Endometrial microvascular endothelial cells (primary cell): ENCODE results near the gene ALKBH2. TPM values are rescaled to one million over a fixed set of nuclear protein-coding genes. Genes with fewer than 3 reads are reported as not detected.
"Not testable (repeated sequence)": the region's sequence is repeated elsewhere in the genome, so short reads cannot be mapped to it uniquely, and the experiment has no call there.

Experiments used
- in situ Hi-C: cut with HindIII; loops from 2 replicates; pipeline ENCODE4 v1.10.0; 2017; ENCODE audit warnings: low sequenced_read_pairs, low pct_unique_long_range_greater_than_20kb; ENCODE audit errors: inconsistent ontology term
- total RNA-seq: library from RNA; depleted of rRNA; stranded (reverse); fragments of >200 nt; gene quantifications from one replicate; pipeline ENCODE4 v1.2.3, GENCODE V29; 2015; ENCODE audit errors: inconsistent ontology term

The ALKBH2 gene
- total RNA-seq, 1 donor from 2014 or later = 7.2 TPM

DNA sequence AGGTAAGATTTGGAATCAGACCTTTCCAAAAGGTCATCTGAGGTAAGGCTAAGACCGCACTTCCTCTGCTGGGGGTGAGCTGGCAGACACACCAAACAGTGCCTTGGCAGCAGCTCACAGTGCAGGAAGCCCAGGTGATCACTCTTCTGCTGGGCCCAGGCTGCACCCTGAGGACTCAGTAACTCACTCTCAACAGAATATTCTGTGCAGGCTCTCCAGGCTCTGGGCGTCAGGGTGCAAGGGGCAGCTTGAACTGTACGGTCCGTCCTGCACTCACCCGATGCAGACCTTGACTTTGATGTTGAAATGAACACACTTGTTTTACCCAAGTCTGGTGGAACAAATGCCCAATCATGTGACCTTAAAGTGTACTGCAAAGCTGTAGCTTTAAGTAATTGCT lies 6.0 kb downstream of the ALKBH2 start:
- in situ Hi-C loops = no loop called here

DNA sequence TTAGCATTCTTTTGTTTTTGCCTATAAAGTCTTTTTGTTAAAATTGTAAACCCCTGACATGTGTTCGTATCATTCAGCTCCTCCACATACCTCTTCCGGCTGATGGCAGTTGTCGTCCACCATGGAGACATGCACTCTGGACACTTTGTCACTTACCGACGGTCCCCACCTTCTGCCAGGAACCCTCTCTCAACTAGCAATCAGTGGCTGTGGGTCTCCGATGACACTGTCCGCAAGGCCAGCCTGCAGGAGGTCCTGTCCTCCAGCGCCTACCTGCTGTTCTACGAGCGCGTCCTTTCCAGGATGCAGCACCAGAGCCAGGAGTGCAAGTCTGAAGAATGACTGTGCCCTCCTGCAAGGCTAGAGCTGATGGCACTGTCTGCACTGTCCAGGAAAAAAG lies 7.7 kb downstream of the ALKBH2 start:
- in situ Hi-C loops = no loop called here

DNA sequence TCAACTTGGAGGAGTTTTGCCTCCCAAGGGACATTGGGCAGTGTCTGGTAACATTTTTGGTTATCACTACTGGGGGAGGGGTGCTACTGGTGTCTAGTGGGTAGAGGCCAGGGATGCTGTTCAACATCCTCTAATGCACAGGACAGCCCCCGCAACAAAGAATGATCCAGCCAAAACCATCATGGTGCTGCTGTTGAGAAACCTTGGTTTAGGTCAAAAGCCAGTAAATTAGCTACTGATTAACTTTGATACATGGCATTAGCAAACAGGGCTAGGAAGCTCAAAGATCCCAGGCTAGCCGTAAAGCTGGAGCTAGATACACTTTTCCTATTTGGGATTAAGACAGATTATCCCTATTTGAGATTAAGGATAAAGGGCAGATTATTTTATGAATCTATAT lies 8.8 kb downstream of the ALKBH2 start:
- in situ Hi-C loops = no loop called here

DNA sequence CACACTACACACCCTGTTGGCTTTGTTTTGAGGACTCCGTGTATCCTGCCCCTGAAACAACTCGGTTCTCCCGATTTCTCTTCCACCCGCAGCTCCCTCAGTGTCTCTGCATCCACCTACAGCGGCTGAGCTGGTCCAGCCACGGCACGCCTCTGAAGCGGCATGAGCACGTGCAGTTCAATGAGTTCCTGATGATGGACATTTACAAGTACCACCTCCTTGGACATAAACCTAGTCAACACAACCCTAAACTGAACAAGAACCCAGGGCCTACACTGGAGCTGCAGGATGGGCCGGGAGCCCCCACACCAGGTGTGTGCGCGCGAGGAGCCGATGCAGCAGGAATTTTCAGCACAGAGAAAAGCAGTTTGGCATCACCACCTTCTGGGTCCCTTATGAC lies 10.5 kb downstream of the ALKBH2 start:
- in situ Hi-C loops = no loop called here

DNA sequence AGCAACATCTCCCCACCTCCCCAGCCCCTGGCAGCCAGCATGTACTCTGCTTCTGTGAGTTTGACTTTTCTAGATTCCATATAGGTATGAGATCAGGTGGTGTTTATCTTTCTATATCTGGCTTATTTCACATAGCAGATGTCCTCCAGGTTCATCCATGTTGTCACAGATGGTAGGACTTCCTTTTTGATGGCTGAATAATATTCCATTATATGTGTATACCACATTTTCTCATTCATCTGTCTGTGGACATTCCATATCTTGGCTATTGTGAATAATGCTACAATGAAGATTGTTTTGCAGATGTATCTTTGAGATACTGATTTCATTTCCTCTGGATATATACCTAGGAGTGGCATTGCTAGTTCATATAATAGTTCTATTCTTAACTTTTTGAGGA lies 18.4 kb downstream of the ALKBH2 start:
- in situ Hi-C loops = no loop called here

DNA sequence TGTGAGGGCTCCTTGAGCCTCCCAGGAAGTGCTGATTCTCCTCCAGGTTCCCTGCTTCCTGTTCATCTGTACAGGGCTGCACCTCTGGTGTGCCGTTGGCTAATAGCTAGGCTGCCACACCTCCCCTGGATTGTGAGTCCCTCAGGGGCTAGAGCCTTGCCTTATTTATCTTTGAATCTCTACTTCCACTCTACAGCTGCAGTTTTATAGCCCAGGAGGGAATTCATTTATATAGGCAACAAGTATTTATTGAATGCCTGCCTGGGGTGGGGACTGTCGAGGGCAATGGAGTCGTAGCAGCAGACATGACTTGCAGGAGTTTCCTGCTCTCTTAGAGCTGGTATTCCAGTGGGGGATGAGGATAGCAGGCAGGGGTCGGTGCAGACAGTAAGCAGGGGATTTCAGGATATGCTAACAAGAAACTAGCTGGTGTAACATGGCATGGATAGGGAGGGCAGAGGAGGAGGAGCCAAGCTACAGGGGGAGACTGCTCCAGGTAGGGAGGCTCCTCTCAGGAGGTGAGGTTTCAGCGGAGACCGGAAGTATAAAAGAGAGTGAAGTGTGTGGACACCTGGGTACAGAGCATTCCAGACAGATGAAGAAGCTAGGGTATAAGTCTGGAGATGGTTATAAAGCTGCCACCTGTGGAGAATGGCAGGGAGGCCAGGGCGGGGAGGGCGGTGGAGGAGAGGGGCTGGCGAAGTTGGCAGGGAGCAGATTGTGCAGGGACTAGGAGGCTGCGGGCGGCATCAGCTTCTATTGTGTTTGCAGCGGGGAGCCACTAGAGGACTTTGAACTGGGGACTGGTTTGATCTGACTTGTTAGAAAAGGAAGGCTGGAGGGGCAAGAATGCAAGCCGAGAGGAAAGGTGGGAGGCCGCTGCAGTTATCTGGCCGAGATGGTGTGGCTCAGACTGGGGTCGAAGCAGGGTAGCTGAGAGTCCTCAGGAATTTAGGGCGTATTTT lies 23.7 kb downstream of the ALKBH2 start:
- in situ Hi-C loops = no loop called here

DNA sequence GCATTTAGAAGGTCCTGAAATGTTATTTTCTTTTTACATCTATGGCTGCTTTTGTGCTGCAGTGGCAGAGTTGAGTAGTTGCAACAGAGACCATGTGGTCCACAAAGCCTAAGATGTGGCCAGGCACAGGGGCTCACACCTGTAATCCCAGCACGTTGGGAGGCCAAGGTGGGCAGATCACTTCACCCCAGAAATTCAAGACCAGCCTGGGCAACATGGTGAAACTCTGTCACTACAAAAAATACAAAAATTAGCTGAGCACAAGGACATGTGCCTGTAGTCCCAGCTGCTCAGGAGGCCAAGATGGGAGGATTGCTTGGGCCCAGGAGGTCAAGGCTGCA lies 27.4 kb downstream of the ALKBH2 start:
- in situ Hi-C loops = no loop called here

DNA sequence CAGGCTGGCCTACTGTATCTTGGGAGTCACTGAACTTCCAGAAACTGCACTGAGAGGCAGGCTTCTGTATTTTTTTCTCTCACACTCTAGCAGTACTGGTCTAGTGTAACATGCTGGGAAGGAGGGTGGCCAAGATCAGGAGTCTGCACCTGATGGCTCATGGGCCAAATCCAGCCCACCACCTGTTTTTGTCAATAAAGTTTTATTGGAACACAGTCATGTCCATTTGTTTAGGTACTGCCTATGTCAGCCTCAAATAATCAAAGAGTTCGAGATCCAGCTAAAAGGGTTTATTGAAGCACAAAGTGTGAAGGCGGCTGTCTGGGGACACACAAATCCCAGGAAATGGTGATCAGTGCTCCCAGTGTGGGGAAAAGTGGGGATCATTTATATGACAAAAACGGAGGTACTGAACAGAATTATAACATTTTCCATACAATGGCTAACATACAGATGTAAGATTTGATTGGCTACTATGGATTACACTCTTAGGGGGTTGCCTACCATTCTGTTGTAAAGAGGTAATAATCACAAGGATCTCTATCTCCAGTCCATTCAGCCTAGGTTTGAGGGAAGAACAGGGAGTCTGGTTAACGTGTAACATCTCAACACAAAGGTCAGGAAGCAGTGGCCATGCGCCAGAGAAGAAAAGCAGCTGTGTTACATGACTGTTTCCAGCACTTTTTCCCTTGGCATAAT lies 28.0 kb downstream of the ALKBH2 start:
- in situ Hi-C loops = no loop called here

DNA sequence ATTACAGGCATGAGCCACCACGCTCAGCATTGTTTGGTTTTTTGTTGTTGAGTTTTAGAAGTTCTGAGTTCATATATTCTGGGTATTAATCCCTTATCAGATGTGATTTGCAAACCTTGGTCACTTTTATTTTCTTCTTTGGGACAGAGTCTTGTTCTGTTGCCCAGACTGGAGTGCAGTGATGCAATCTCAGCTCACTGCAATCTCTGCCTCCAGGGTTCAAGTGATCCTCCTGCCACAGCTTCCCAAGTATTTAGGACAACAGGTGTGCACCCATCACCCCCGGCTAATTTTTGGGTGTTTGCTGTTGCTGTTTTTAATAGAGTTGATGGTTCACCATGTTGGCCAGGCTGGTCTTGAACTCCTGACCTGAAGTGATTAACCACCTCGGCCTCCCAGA lies 29.1 kb downstream of the ALKBH2 start:
- in situ Hi-C loops = no loop called here

DNA sequence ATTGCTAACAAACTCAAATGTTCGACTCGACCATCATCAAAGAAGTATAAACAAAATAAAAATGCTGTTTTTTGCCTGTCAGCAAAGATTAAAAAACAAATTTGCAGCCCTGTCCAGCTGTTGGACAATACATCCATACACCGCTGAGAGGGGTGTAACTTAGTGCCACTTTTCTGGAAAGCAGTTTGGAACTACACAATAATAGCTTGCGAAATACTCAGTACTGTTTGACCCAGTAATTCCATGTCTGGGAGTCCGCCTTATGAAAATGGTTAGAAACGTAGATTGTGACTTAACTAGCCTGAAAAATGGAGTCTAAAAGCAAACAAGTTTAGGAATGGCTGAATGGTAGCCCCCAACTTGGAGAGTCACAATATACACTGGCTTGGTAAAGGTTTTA lies 34.5 kb downstream of the ALKBH2 start:
- in situ Hi-C loops = no loop called here

DNA sequence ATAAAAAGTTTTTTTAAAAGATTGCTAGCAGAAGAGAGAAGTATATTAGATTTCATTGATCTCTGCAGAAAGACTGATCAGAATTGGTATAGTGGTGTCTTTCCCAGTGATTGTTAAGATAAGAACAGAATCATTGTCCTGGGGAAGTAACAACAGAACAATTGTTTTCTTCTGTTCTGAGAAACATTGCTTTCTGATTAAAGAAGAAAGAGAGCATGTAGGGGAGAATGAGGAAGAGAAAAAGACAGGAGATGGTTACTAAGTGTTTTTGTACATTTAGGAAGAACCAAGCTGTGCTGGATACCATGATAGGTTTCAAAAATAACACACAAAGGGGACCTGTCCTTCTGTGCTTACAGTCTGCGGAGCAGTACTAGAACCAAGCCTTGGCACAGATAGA lies 35.9 kb downstream of the ALKBH2 start:
- in situ Hi-C loops = no loop called here

DNA sequence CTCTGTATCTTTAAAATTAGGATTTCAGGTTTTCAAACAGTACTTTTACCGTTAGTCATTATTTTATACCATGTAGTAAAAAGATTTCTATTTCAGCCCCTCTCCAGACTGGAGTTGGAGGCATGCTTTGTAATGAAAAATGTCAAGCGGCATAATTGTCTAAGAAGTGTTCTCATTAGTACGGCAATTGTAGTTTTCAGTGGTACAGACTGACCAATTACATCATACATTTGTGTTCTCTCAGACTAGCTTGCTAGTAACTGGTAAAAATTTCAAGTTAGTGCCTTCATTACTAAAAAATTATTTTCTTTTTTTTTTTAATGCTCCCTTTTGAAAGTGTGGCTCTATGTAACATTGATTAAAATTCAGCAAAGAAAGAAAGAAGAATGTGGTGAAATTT lies 36.4 kb downstream of the ALKBH2 start:
- in situ Hi-C loops = no loop called here

DNA sequence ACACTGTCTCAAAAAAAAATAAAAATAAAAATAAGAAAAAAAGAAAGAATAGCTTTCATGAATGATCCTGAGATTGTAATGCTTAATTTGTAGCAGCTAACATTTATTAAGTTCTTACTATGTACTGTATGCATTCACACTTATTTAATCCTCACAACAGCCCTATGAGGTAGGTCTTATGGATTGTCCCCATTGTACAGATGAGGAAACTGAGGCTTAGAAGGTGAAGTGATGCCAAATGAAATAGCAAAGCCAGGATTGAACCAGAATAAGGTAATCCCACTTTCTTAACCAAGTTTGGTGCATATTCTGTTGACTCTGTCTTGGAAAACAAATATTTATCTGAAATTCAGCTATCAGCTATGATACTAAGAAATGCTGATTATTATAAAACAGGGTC lies 38.8 kb downstream of the ALKBH2 start:
- in situ Hi-C loops = no loop called here

DNA sequence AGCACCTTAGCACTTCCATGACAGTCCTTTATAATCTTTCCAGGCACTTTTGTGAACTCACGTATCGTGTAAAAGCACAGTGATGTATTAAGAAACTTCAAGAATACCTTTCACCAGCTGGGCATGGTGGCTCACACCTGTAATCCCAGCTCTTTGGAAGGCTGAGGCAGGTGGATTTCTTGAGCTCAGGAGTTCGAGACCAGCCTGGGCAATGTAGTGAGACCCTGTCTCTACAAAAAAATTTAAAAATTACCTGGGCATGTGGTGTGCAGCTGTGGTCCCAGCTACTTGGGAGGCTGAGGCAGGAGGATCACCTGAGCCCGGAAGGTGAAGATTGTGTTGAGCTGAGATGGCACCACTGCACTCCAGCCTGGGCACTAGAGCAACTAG lies 39.2 kb downstream of the ALKBH2 start:
- in situ Hi-C loops = not testable (repeated sequence)

DNA sequence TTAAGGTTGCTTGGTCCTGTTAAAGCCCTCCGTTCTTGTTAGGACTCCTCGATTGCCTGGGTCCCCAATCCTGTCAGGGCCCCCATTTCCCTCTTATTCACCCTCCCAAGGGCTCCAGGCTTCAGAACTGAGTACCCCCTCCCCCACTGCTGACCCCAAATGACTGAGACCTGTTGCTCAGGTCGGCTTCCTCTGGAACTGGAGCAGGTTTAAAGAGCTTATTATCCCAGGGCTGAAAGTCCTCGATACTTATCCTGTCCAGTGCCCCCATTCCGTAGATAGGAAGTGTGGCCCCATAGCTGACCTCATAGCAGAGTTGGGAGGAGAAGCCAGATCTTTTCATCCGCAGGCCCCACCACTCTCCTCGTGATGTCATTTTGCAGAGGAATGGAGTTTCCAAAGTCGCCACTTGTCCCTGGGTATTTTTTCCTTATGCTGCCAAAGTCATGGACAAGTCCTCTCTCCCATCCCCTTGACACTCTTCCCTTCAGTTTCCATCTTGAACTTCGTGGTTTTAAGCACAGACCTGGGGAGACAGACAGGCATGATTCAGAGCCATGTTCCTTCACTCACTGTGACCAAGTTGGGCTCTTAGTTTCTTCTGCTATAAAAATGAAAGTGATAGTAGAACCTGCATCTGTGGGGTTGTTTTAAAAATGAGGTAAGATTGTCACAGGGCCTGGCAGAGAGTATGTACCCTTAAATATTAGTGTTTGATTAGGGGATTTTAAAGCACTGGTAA lies 39.7 kb downstream of the ALKBH2 start:
- in situ Hi-C loops = no loop called here

DNA sequence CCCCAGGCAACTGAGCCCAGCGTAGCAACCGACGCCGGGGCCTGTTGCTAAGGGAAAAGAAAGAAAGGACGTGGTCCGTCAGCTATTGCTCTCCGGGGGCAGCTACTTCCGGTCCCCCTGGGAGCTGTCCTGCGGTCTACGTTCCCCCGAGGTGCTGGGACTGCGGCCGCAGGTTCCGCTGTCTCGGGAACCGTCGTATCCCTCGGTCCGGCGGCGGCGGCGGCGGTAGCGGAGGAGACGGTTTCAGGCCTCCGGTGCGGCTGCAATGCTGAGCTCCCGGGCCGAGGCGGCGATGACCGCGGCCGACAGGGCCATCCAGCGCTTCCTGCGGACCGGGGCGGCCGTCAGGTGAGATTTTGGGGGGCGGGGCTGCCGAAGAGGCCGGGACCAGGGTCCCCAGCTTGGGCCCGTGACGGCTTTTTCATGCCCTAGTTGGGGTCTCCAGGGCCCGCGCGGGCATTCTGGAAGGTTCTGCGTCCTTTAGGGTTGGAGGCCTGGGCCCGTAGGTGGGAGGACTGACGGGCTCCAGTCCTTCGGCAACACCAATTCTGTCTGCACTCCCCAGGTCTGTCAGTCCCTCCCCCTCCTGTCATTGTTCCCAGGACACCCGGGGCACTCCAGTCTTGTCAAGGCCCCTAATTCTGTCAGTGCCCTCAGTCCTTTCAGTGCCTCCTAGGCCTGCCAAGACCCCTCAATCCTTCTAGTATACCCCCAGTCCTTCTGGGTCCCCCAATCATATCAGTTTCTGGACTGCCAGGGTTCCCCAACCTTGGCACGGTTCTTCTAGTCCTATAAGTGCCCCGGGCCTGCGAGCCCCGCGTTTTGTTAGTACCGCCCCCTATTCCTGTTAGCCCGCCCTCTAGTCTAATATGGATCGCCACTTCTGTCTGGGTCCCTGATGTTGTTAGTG lies 40.6 kb downstream of the ALKBH2 start, which contains the start of gene USP30:
Gene USP30 (plus strand): TSS at position 163 of the 910 bp plus-strand sequence. CDS start 103 bp downstream, at position 266.
- in situ Hi-C loops = no loop called here

DNA sequence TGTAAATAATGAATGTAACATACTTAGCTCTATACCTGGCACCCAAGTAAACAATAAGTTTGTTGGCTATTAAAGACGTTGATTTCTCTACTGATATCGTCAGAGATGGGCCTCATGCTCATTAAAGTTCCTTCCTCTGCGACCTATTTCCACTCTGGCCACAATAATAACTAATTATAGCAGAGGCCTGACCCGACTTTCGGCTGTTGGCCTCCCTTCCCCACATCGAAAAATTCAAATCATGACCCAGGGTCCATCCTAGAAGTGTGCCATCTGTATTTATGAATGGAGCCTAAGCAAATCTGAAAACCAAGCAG lies 41.2 kb downstream of the ALKBH2 start:
- in situ Hi-C loops = no loop called here

DNA sequence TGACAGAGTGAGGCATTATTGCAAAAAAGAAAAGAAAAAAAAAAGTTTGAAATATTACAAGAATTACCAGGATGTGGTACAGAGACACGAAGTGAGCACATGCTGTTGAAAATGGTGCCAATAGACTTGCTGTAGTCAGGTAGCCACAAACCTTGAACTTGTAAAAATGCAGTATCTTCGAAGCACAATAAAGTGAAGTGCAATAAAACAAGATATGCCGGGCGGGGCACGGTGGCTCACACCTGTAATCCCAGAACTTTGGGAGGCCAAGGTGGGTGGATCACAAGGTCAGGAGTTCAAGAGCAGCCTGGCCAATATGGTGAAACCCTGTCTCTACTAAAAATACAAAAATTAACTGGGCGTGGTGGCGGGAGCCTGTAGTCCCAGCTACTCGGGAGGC lies 43.5 kb downstream of the ALKBH2 start:
- in situ Hi-C loops = not testable (repeated sequence)

DNA sequence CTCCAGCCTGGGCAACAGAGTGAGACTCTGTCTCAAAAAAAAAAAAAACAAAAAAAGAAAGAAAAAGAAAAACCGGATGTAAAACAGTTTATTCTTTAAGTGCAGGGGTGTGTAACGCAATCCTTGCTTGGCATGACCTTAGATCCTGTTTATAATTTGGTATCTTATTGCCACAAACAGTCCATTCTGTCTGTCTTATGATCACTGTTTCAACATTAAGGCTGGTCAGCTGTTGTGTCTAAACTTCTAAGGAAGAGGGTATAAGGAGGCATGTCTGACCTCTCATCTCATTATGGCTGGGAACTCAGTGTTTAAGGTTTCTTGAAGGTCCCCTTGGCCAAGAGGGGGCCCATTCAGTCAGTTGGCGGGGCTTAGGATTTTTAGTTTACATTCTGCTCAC lies 44.6 kb downstream of the ALKBH2 start:
- in situ Hi-C loops = not testable (repeated sequence)
